Thyroid gland (tissue), 4 donors: ENCODE results near the gene UBASH3A.

Experiments
- CTCF ChIP-seq, 6 experiments: fragments of 200-600 bp in 3 of 6; fragments of 450-650 bp in 3 of 6; sonication (generic) in 3 of 6; IDR thresholded peaks; one replicate each; pipeline ENCODE4 v1.5.1; 2016 to 2019; ENCODE audit warnings: antibody characterized with exemption in 6 of 6, mild to moderate bottlenecking in 2 of 6, inconsistent platforms in 1 of 6, moderate library complexity in 1 of 6
- POLR2A ChIP-seq, 2 donors: fragments of 450-650 bp; IDR thresholded peaks; one replicate each; pipeline ENCODE4 v1.6.1; 2017; ENCODE audit warnings: antibody characterized with exemption in 2 of 2, mild to moderate bottlenecking in 2 of 2, moderate library complexity in 1 of 2

GRCh38 chr21:42478504-42478903 is 74.8 kb downstream of the UBASH3A start:
- TF ChIP-seq POLR2A (IDR thresholded peaks at IDR 0.05) (no peak), CTCF (IDR thresholded peaks at IDR 0.05) (no peak)
